HepG2 (cell line): ENCODE data around the gene F8. TPM values are rescaled to one million over a fixed set of nuclear protein-coding genes. Genes with fewer than 3 reads are reported as not detected.

Experiments used
- microRNA counts: library from miRNA; unstranded; fragments of <30 nt; microRNA quantifications from one replicate; lab custom pipeline; 2015
- microRNA-seq: library from miRNA; unstranded; fragments of <30 nt; microRNA quantifications from one replicate; pipeline ENCODE4, GENCODE V29; 2020
- polyA plus RNA-seq, 8 experiments: library from polyadenylated mRNA; depleted of rRNA in 3 of 8; stranded (reverse) in 7 of 8; unstranded in 1 of 8; fragments of >200 nt; fragmentation: Illumina TruSeq in 4 of 8; extraction: Trizol in 4 of 8; gene quantifications; 2 replicates each; pipeline versions ENCODE4 v1.2.1 to v1.2.3, GENCODE V29; 2011 to 2016; ENCODE audit warnings: low read depth in 4 of 8, missing spikeins in 1 of 8, mixed read lengths in 1 of 8; ENCODE audit not compliant: insufficient read depth in 1 of 8
- small RNA-seq, 3 experiments: library from RNA; depleted of rRNA; stranded (forward); fragments of <200 nt; gene quantifications; one replicate each; pipeline ENCODE3, GENCODE V24; 2012; ENCODE audit warnings: low read depth in 2 of 3, low replicate concordance in 1 of 3; ENCODE audit not compliant: insufficient read length in 3 of 3, insufficient read depth in 2 of 3
- total RNA-seq, 5 experiments: library from RNA; depleted of rRNA; stranded (reverse); fragments of >200 nt; fragmentation: Illumina TruSeq; extraction: Trizol; gene quantifications; 2 replicates each; pipeline ENCODE4 v1.2.3, GENCODE V29; 2016; ENCODE audit warnings: low read depth in 1 of 5

The F8 gene
- total and polyA plus RNA-seq, 2 of the 13 experiments (the other 11 are each of a cell fraction or from before 2014, with no cell fraction given), result 0.29 to 0.61 TPM

MicroRNA genes within 50 kb of the gene (microRNA counts, 767-probe panel; counts per million panel counts)
- microRNA hsa-miR-1184 (lab: Ali Mortazavi, UCI), result not detected

Small RNA genes within 50 kb of the gene (microRNA-seq; reads per million reads assigned to microRNA genes)
- gene MIR1184-1, result not detected

Small RNA genes within 50 kb of the gene (small RNA-seq; reads per million reads assigned to genes)
- gene MIR1184-1, result 0 reads per million in 3 experiments

Other genes with a start within 250 kb of the F8 start
- gene MPP1, start 217.2 kb downstream of the F8 start, total RNA-seq (2016; rRNA removed; fragmentation: Illumina TruSeq; extraction: Trizol), result 8.1 and 9.4 TPM in 2 replicates
- 7.0 and 7.8 TPM in 2 replicates for gene MPP1, start 217.2 kb downstream of the F8 start, polyA plus RNA-seq (2011; rRNA removed)
- not detected in 2 replicates for gene SMIM9, start 188.1 kb downstream of the F8 start, total RNA-seq (2016; rRNA removed; fragmentation: Illumina TruSeq; extraction: Trizol)
- gene SMIM9, start 188.1 kb downstream of the F8 start, polyA plus RNA-seq (2011; rRNA removed), result not detected in 2 replicates
- gene F8A1, start 136.4 kb downstream of the F8 start, total RNA-seq (2016; rRNA removed; fragmentation: Illumina TruSeq; extraction: Trizol), result 5.0 and 5.4 TPM in 2 replicates
- gene F8A1, start 136.4 kb downstream of the F8 start, polyA plus RNA-seq (2011; rRNA removed), result 3.6 and 3.9 TPM in 2 replicates
- gene FUNDC2, start 4.1 kb upstream of the F8 start, total RNA-seq (2016; rRNA removed; fragmentation: Illumina TruSeq; extraction: Trizol), result 65.3 and 81.6 TPM in 2 replicates
- gene FUNDC2, start 4.1 kb upstream of the F8 start, polyA plus RNA-seq (2011; rRNA removed), result 92.9 and 109 TPM in 2 replicates
- gene CMC4, start 48.4 kb upstream of the F8 start, total RNA-seq (2016; rRNA removed; fragmentation: Illumina TruSeq; extraction: Trizol), result 5.2 and 5.6 TPM in 2 replicates
- gene CMC4, start 48.4 kb upstream of the F8 start, polyA plus RNA-seq (2011; rRNA removed), result 8.3 and 11.5 TPM in 2 replicates
- gene MTCP1, start 48.4 kb upstream of the F8 start, total RNA-seq (2016; rRNA removed; fragmentation: Illumina TruSeq; extraction: Trizol), result 13.6 and 18.9 TPM in 2 replicates
- 5.1 and 6.1 TPM in 2 replicates for gene MTCP1, start 48.4 kb upstream of the F8 start, polyA plus RNA-seq (2011; rRNA removed)
- gene BRCC3, start 48.8 kb upstream of the F8 start, total RNA-seq (2016; rRNA removed; fragmentation: Illumina TruSeq; extraction: Trizol), result 24.3 and 44.2 TPM in 2 replicates
- gene BRCC3, start 48.8 kb upstream of the F8 start, polyA plus RNA-seq (2011; rRNA removed), result 16.1 and 19.8 TPM in 2 replicates
- gene VBP1, start 193.7 kb upstream of the F8 start, total RNA-seq (2016; rRNA removed; fragmentation: Illumina TruSeq; extraction: Trizol), result 72.6 and 95.2 TPM in 2 replicates
- 14.0 and 20.4 TPM in 2 replicates for gene VBP1, start 193.7 kb upstream of the F8 start, polyA plus RNA-seq (2011; rRNA removed)
- gene RAB39B, start 241.8 kb upstream of the F8 start, total RNA-seq (2016; rRNA removed; fragmentation: Illumina TruSeq; extraction: Trizol), result 0.07 and 0.15 TPM in 2 replicates
- gene RAB39B, start 241.8 kb upstream of the F8 start, polyA plus RNA-seq (2011; rRNA removed), result 0.04 and 0.05 TPM in 2 replicates